Osteoblast (primary cell): ENCODE data around the gene ALKBH1. TPM values are rescaled to one million over a fixed set of nuclear protein-coding genes. Genes with fewer than 3 reads are reported as not detected.

ENCODE experiments used
- DNase-seq: peaks from one replicate; pipeline ENCODE4 v3.0.0; 2011; ENCODE audit warnings: low spot score, mixed read lengths; ENCODE audit not compliant: insufficient read length; ENCODE audit errors: missing footprints
- H2AFZ ChIP-seq: 2 replicates; pipeline ENCODE4 v1.6.0; 2011; ENCODE audit warnings: mild to moderate bottlenecking, low read length
- H3K27ac ChIP-seq: 2 replicates; pipeline ENCODE4 v1.5.1; 2011; ENCODE audit warnings: mild to moderate bottlenecking, low read depth, low read length, moderate library complexity
- H3K27me3 ChIP-seq: 2 replicates; pipeline ENCODE4 v1.6.0; 2012; ENCODE audit warnings: mild to moderate bottlenecking, control low read depth, inconsistent platforms, low read length, moderate library complexity; ENCODE audit not compliant: insufficient read depth
- H3K36me3 ChIP-seq: 2 replicates; pipeline ENCODE4 v1.5.1; 2011; ENCODE audit warnings: mild to moderate bottlenecking, low read length, control low read depth, moderate library complexity; ENCODE audit not compliant: insufficient read depth
- H3K4me1 ChIP-seq: 2 replicates; pipeline ENCODE4 v1.5.1; 2011; ENCODE audit warnings: mild to moderate bottlenecking, low read length, control low read depth, moderate library complexity; ENCODE audit not compliant: insufficient read depth
- H3K4me2 ChIP-seq: 2 replicates; pipeline ENCODE4 v1.6.0; 2011; ENCODE audit warnings: mild to moderate bottlenecking, low read length; ENCODE audit not compliant: insufficient read depth
- H3K4me3 ChIP-seq: fragments of 200-600 bp; sonication (generic); 3 replicates; pipeline ENCODE4 v1.5.1; 2012; ENCODE audit warnings: mild to moderate bottlenecking, low read length, inconsistent platforms; ENCODE audit not compliant: insufficient read depth
- H3K79me2 ChIP-seq: 2 replicates; pipeline ENCODE4 v1.6.0; 2012; ENCODE audit warnings: mild to moderate bottlenecking, low read length, control low read depth, inconsistent platforms; ENCODE audit not compliant: insufficient read depth
- H3K9me3 ChIP-seq: 2 replicates; pipeline ENCODE4 v1.5.1; 2011; ENCODE audit warnings: low read depth, low read length, control low read depth
- H4K20me1 ChIP-seq: 2 replicates; pipeline ENCODE4 v1.6.0; 2012; ENCODE audit warnings: mild to moderate bottlenecking, low read length, control low read depth; ENCODE audit not compliant: insufficient read depth
- CTCF ChIP-seq: IDR thresholded peaks from 2 replicates; pipeline ENCODE4 v1.5.1; 2011; ENCODE audit warnings: mild to moderate bottlenecking, low read depth, low read length, moderate library complexity; ENCODE audit errors: extremely low read depth
- total RNA-seq: library from RNA; depleted of rRNA; stranded (reverse); fragments of >200 nt; gene quantifications from 2 replicates; pipeline ENCODE4 v1.2.3, GENCODE V29; 2012

ALKBH1 gene
- total RNA-seq, 1 donor: 7.6 TPM

- no peaks in the 10 kb centered on the region for H3K27me3 ChIP-seq
- no peak overlapping the region for H2AFZ ChIP-seq
- H3K4me3 ChIP-seq: no peak overlapping the region
- no peak for TF ChIP-seq CTCF
- H3K36me3 ChIP-seq: peaks cover 36% of the 10 kb centered on the region
- peaks cover 20% of the 10 kb centered on the region for H3K4me1 ChIP-seq
- peaks cover 82% of the 10 kb centered on the region for H3K79me2 ChIP-seq
- H4K20me1 ChIP-seq: peaks cover 30% of the 10 kb centered on the region
- DNase-seq: no peak
- no peak overlapping the region for H3K27ac ChIP-seq
- no peaks in the 10 kb centered on the region for H3K9me3 ChIP-seq
- no peak overlapping the region for H3K4me2 ChIP-seq
Measured at GRCh38 chr14:77710364-77710763, 2.5 kb upstream of the ALKBH1 start.

GRCh38 chr14:77709412-77709811 lies 1.6 kb upstream of the ALKBH1 start:
- no peaks in the 10 kb centered on the region for H3K9me3 ChIP-seq
- H3K36me3 ChIP-seq: peaks cover 31% of the 10 kb centered on the region
- H3K4me3 ChIP-seq: peak overlapping the region; percentile 94
- H3K79me2 ChIP-seq: peaks cover 81% of the 10 kb centered on the region
- peak overlapping the region; percentile 97 for H3K4me2 ChIP-seq
- DNase-seq: no peak
- peaks cover 20% of the 10 kb centered on the region for H3K4me1 ChIP-seq
- TF ChIP-seq CTCF: no peak
- peak overlapping the region; percentile 17 for H3K27ac ChIP-seq
- H2AFZ ChIP-seq: no peak overlapping the region
- H3K27me3 ChIP-seq: no peaks in the 10 kb centered on the region
- peaks cover 23% of the 10 kb centered on the region for H4K20me1 ChIP-seq

- no peaks in the 10 kb centered on the region for H3K27me3 ChIP-seq
- no peaks in the 10 kb centered on the region for H3K9me3 ChIP-seq
- H3K4me2 ChIP-seq: peak overlapping the region; percentile 97
- TF ChIP-seq CTCF: no peak
- peaks cover 23% of the 10 kb centered on the region for H4K20me1 ChIP-seq
- peaks cover 20% of the 10 kb centered on the region for H3K4me1 ChIP-seq
- H3K36me3 ChIP-seq: peaks cover 36% of the 10 kb centered on the region
- DNase-seq: peak; percentile 59
- peaks cover 80% of the 10 kb centered on the region for H3K79me2 ChIP-seq
- no peak overlapping the region for H2AFZ ChIP-seq
- H3K27ac ChIP-seq: peak overlapping the region; percentile 80
- H3K4me3 ChIP-seq: peak overlapping the region; percentile 94
Measured at GRCh38 chr14:77708749-77709148, 926 bp upstream of the ALKBH1 start.

- Histone ChIP-seq H2AFZ (peak overlapping the region; percentile 94), H3K27me3 (no peaks in the 10 kb centered on the region), H3K4me1 (peaks cover 20% of the 10 kb centered on the region), H3K27ac (peak overlapping the region; percentile 80), H3K4me3 (peak overlapping the region; percentile 94), H3K36me3 (peaks cover 39% of the 10 kb centered on the region), H3K79me2 (peaks cover 72% of the 10 kb centered on the region), H4K20me1 (peaks cover 23% of the 10 kb centered on the region), H3K9me3 (no peaks in the 10 kb centered on the region), H3K4me2 (peak overlapping the region; percentile 97)
- peak; percentile 61 for TF ChIP-seq CTCF
- DNase-seq: peak; percentile 83
Measured at GRCh38 chr14:77707355-77707723, 484 bp downstream of the ALKBH1 start.
